H1 (cell line): ENCODE measurements around the gene PCDH9. TPM values are rescaled to one million over a fixed set of nuclear protein-coding genes. Genes with fewer than 3 reads are reported as not detected.

ENCODE experiments used
- CBX5 ChIP-seq: fragments of 300-800, 300-1000 bp; sonication (generic); IDR thresholded peaks from 2 replicates; pipeline ENCODE4 v1.7.1; 2016; ENCODE audit warnings: antibody characterized with exemption, low read length, low read depth
- HDAC2 ChIP-seq, 2 experiments: fragments of 300-600 bp in 1 of 2; sonication (generic) in 1 of 2; IDR thresholded peaks; 2 replicates each; pipeline ENCODE4 v1.6.1; 2011 to 2012; ENCODE audit warnings: low read depth in 2 of 2, low read length in 2 of 2, mild to moderate bottlenecking in 2 of 2, moderate library complexity in 2 of 2, borderline replicate concordance in 1 of 2, inconsistent platforms in 1 of 2
- JUND ChIP-seq: IDR thresholded peaks from 2 replicates; pipeline ENCODE4 v1.6.1; 2011; ENCODE audit warnings: mild to moderate bottlenecking, improper control_type of control experiment, low read length
- KDM4A ChIP-seq: IDR thresholded peaks from one replicate; pipeline ENCODE4 v1.7.1; 2012; ENCODE audit warnings: low read depth, mild to moderate bottlenecking, moderate library complexity, low read length, inconsistent platforms; ENCODE audit not compliant: severe bottlenecking
- polyA plus RNA-seq, 7 experiments: library from polyadenylated mRNA; depleted of rRNA in 3 of 7; stranded (reverse) in 5 of 7; unstranded in 2 of 7; fragments of >200 nt in 5 of 7; fragments of 200-250 nt in 2 of 7; gene quantifications; 1 replicate in 5 of 7; 2 replicates in 1 of 7; 4 replicates in 1 of 7; pipeline versions ENCODE4 v1.2.1 to v1.2.3, GENCODE V29; 2011 to 2013; ENCODE audit warnings: missing spikeins in 2 of 7, mixed read lengths in 2 of 7
- total RNA-seq: library from RNA; stranded (reverse); fragmentation: NEBNext Ultra II Directional; extraction: Animal tissue kit (Norgen Biotek cat#: 25700); gene quantifications from 2 replicates; pipeline ENCODE4 v1.2.1, GENCODE V29; 2021

Gene PCDH9
- total and polyA plus RNA-seq, 2 of the 8 experiments (the other 6 are each of a cell fraction or from before 2014, with no cell fraction given): 0.12 to 0.60 TPM

GRCh38 chr13:66617786-66618185 is 612.4 kb downstream of the PCDH9 start (continued):
- TF ChIP-seq CBX5: no peak
- TF ChIP-seq JUND: no peak
- no peak for TF ChIP-seq HDAC2 (IDR thresholded peaks at IDR 0.05; ENCODE audit: borderline replicate concordance in 1 of 2, low read depth in 2 of 2, low read length in 2 of 2)
- TF ChIP-seq KDM4A: no peak
